EL (cell line): ENCODE results near the gene TXNDC17.
A peak's percentile ranks its signal among the peaks of the same experiment; 100 is the strongest.
"Not testable (repeated sequence)": the region's sequence is repeated elsewhere in the genome, so short reads cannot be mapped to it uniquely, and the experiment has no call there.

Experiments
- DNase-seq: peaks from one replicate; pipeline ENCODE4 v3.0.0-alpha.2; 2016

Gene TXNDC17

DNA sequence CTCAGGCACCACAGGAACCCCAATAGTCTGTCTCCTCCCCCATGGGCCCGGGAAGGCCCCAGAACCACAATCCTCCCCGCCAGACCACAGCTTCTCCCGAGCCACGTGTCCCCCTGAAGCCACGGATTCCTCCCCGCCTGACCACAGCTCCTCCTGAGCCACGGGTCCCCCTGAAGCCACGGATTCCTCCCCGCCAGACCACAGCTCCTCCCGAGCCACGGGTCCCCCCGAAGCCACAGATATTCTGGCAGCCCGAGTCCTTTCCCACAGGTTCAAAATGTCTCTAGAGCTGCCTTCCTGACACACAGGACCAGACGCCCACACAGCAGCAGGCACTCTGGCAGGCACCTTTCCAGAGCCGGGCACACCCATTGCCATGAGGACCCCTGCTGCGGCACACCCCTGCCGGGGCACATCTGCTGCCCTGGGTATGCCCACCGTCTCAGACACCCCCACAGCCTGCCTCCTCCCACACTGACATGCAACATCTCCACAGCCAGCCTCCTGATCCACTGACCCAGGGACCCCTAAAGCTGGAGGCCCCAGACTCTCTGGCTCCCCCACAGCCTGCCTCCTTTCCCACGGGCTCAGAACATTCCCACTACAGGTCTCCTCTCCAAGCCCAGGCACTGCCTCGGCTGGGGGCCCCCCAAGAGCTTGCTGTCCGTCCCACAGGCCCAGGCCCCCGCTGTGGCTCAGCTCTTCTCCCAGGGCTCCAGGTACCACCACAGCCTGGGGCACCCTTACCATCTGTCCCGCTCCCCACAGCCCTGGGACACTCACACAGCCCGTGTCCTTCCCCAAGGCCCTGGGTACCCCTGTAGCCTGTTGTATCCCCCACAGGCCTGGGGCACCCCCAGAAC is 2.6 kb upstream of the TXNDC17 start:
- DNase-seq, result no peak

DNA sequence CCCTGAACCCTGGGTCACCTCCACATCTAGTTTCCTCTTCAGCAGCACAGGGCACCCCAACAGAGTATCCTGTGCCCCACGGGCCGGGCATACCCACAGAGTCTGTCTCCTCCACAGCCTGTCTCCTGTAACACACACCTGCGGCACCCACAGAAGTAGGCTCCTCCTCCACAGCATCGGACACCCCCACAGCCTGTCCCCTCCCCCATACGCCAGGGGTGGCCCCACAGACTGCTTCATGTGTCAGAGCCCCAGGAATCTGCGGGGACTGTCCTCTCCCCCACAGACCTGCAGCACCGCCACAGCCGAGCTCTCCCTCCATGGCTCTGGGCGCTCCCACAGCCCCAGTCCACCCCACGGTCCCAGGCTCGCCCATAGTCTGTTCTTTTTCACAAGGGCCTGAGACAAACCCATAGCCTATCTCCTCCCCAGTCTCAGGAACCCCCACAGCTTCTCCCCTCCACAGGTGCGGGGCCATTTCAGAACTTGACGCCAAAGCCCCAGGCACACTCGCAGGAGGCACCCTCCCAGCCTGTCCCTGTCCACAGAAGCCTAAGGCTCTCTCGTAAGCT is 1.8 kb upstream of the TXNDC17 start:
- DNase-seq, result no peak

DNA sequence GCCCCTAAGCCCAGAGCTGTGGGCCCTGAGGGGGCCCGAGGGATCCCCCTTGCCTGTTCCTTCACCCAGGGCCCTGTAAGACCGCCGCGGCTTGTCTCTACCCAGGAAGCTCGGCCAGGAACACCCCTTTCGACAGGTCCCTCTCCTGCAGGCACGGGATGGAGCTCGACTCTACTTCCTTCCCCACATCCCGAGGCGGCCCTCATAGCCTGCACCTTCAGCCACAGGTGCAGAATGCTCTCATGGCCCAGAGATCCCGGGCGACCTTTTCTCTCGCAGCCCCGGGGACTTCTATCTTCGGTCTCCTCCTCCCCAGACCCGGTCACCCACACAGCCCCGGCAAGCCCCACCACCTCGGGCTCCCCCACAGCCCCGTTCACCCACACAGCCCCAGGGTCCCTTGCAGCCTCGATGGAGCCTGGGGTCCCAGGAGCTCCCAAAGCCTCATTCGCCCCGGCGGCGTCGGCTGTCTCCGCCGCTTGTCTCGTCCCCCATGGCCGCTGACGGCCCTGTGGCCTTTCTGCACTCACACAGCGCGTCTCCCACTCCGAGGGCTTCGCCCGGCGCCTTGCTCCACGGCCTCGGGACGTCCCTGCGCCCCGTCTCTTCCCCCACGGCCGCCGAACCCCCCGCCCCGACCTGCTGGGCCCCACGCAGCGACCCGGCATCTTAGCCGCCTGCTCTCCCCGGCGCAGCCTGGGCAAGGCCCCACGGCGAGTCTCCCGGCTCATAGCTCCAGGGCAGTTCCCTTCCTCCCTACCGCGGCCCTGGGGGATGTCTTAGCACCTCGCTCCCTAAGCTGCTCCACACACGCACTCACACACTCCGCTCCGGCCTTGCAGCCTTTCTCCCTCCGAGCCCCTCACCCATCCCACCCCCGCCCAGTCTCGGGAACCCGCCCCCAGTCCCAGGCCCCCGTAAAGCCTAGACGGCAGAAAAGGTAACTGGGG is 999 bp upstream of the TXNDC17 start:
- DNase-seq, result peak; percentile 48

DNA sequence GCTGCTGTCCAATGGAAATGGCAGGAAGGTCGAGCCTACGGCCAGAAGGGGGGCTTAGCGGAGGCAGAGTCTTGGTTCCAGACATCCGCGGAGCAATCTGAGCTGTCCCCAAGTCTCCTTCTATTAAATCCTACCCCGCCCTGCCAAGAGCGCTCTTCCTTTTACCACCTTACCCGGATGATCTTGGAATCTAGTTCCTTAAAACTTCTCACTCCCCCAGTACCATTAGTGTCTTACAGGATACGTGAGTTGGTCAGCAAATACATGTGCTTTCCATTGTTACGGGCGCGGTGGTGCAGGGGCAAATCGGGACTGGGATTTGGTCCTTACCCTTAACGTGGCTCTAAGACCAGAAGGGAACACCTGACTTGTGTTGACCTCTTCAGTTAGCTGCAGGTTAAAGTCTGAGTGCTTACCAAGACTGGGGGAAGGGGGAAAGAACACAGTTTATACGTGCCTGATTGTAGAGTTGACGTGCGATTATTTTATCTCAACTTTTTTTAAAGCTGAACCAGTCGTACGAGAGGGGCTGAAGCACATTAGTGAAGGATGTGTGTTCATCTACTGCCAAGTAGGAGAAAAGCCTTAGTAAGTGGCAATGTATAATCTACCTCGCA is 495 bp downstream of the TXNDC17 start:
- DNase-seq, result no peak

DNA sequence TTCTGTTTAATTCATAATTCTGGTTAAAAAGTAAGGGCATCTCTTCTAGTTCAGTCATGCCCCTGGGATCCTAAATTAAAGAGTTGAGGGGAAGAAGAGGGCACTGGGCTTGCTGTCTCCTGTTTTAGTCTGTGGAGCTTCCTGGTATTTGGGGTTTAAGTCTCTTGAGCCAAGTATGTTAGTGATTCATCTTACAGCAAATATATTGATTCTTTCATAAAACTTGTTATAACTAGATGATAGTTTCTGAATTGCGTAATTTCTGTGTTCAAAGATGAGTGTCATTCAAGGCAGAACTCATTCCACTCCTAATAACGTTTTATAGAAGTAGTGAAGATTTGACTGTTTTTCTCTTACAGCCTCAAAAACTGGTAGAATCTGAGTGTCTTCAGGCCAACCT is 1.7 kb downstream of the TXNDC17 start:
- peak; percentile 31 for DNase-seq

DNA sequence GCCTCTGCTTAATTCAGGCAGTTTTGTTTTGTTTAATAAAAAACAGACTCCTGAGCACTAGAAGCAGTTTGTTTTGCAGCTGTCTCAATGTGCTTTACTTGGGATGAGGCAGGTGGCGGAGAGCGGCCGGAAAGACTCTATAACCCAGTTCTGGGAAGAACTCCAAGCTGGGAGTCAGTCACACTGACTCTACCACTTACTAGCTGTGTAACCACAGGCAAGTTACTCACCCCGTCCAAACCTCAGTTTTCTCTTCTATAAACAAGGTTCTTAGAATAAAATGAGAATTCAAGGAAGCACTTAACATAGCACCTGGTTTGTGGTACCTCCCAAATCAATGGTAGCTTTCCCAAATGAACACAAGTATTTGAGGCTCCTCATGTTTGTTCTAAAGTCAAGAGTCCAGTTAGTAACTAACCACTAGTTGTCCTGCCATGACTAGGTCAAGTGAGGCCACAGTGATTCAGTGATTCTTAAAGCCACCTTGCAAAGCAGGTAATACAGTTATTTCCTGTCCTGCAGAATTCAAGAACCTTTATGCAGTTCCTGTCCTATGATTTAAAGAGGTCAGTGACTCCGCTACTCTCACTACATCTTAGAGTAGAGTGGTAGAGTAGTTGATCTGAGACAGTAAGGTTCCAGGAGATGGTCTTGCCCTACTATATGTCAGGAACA is 2.7 kb downstream of the TXNDC17 start:
- peak; percentile 79 for DNase-seq

DNA sequence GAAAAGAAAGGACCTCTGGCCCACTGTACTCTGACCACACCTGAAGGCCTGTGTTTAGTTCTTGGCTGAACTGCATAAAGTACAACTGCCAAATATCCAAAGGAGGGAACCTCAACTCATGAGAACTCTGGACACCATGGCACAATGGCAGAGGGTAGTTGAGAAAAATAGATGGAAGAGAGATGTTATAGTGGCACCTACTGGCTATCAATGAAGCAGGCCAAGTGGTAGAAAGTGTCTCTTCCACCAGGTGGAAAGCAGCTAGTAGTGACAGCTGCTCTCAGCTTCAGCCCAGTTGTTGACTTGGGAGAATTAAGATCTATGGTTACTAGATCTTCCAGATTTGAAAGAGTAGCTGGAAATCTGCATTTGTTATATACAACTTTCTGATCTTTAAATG is 7.3 kb downstream of the TXNDC17 start:
- DNase-seq, result peak; percentile 18

DNA sequence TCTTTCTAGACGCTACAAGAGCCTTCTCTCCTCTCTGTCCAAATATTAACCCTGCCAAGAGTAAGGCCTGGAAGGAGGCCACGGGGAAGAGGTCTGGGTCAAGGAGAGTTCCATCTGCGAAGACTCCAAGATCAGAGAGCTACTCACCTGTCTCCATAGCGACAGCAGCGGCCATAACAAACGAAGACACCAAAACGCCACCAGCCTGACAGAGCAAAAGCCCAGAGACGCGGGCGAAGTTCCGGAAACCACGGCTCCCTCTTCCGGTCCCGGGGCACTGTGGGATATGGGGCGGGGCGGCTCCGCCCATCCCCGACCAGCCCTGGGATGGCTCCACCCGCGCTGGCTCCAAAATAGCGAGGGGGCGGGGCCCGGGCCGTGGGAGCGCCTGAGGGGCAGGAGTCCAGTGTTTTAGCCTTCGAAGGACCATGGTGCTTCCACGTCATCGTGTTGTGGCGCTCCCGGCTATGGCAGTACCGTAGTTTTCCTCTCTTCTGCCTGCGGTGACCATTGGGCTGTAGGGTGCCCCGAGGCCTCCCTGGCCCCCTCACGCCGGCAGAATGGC is 10.6 kb downstream of the TXNDC17 start, which contains the start of the genes C17orf100 and MED31:
Gene C17orf100 (plus strand): TSS at position 409 of the 565 bp plus-strand sequence. CDS start 152 bp downstream, at position 561.
Gene MED31 (minus strand): TSS at position 252 of the 565 bp plus-strand sequence. CDS start 77 bp downstream, at position 175.
- peak; percentile 96 for DNase-seq

DNA sequence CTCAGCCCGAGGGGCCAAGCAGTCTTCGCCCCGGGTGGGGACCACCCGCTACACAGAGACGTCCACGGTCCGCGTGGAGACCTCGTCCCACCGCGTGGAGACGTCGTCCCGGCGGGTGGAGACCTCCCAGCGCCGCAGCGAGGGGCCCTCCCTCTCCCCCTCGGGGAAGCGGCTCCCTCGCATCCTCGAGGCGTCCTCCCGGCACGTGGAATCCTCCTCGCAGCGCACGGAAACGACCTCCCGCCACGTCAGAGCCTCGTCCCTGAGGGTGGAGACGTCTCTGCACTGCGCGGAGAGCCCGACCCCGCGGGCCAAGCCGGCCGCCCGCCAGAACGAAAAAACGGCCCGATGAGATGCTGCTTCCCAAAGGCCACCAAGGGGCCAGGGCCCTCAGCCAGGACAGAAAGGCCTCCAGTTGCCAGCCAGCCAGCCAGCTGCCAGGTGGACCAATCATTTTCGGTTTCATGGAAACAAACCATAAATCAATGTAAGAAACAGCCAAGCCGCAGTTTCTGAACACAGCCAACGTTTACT is 11.1 kb downstream of the TXNDC17 start:
- no peak for DNase-seq

DNA sequence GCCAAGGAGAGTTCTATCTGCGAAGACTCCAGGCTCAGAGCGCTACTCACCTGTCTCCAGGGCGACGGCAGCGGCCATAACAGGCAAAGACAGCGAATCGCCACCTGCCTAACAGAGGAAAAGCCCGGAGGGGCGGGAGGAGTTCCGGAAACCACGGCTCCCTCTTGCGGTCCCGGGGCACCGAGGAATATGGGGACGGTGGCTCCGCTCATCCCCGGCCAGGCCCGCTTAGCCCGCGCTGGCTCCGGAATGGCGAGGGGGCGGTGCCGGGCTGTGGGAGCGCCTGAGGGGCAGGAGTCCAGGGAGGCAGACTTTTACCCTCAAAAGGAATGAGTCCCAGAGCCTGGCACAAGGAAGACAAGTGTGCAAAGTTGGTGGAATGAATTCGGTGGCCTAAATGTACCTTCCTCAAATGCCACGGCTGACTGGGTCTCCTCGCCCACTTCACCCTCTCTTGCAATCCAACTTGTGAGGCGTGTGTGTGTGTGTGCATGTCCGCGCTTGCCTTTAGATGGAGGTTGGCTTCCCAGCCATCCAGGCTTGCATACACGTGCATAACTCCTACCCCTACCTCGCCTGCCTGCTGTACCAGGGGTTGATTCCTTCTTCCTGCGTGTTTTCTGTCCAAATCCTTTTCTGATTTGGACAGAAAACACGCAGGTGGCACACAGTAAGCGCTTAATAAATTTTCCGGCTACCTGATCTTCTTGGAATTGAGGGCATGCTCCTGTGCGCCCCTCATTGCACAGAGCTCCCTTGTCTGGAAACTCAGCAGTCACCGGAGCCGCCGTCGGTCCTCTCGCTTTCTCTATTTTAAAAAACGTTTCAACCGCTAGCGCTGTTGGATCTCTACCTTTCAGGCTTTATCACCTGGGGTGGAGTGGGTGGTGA is 14.2 kb downstream of the TXNDC17 start:
- no peak for DNase-seq

DNA sequence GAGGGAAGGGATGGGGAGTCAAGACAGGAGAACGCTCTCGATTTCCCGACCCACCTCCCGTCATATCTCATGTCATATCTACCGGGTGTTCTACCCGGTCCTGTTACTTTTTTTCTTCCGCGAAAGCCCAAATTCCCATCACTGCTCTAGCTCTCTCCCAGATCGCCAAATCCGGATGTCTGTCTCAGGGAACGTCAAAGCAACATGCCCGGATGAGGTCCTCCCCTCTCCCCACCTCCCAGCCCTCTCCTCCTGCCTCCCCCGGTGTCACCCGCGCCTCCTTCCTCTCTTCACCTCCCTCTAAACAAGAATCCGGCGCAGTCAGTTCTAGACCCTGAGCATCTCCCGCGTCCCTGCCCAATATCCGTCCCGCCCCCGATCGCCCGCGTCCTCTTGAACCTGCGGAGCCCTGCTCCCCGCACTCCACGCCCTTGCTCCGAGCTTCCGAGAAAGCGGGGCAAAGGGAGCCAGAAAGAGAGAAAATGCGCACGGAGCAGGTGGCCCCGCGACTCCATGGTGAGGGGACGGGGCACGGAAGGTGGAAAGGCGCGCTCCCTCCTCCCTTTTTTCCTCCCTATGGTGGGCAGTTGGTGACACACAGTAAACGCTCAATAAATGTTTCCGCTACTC is 15.0 kb downstream of the TXNDC17 start:
- not testable (repeated sequence) for DNase-seq

DNA sequence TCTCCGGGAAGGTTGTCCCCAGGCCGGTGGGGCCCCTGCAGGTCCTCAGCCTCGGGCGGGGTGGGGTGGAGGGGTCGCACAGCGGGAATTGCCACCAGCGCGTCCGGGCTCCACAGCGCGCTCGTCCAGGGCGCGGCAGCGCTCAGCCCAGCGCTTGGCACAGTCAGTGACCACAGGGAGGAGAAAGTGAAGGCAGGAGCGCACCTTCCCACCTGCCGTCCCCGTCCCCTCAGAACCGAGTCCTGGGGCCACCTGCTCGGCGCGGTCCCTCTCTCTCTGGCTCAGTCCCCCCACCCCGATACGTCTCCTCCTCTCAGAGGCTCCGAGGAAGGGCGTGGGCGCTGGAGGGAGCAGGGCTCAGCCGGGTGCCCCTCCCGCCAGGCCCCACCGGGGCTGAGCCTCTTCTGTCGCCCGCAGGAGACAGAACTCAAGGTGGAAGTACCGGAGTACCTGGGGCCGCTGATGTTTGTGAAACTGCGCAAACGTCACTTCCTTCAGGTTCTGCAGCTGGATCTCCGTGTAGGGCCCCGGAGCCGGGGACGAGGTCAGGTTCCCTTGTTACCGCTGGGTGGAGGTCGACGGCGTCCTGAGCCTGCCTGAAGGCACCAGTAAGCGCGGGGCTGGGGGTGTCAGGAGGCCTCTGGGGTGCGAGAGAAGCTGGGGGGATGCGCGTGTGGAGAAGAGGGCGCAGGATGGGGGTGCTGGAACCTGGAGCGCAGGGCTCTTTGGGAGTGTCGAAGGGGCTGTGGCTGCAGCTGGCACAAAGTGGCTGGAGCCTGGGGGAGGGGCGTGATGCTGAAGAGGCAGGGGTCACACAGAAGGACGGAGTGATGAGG is 16.2 kb downstream of the TXNDC17 start:
- not testable (repeated sequence) for DNase-seq

DNA sequence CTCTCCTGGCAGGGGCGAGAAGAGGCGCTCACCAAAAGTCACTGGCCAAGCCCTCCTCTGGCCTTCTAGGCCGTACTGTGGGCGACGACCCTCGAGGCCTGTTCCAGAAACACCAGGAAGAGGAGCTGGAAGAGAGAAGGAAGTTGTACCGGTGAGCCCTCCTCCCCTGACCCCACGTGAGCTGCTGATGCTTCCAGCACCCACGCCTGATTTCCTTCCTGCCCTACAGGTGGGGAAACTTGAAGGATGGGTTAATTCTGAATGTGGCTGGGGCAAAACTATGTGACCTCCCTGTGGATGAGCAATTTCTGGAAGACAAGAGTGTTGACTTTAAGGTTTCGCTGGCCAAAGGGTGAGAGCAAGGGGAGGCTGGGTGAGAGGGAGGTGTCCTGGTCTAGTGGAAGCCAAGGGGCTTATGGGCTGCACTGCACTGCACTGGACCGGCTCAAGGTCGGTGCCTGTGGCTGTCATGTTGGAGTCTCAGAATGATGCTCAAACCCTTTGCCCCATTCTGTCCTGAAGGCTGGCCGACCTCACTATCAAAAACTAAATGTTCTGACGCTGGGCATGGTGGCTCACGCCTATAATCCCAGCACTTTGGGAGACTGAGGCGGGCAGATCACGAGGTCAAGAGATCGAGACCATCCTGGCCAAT is 16.9 kb downstream of the TXNDC17 start:
- DNase-seq, result no peak

DNA sequence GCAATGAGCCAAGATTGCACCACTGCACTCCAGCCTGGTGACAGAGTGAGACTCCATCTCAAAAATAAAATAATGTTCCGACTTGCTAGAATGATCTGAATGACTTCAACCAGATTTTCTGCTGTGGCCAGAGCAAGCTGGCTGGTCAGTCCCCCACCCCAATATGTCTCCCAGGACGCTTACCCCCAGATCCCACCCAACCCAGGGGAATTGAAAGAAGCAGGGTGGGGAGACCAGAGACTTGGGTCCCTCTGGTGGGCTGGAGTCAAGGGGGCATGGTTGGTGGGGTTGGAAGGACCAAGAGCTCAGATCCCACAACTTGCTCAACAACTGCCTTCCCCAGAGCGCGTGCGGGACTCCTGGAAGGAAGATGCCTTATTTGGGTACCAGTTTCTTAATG is 17.6 kb downstream of the TXNDC17 start:
- not testable (repeated sequence) for DNase-seq

DNA sequence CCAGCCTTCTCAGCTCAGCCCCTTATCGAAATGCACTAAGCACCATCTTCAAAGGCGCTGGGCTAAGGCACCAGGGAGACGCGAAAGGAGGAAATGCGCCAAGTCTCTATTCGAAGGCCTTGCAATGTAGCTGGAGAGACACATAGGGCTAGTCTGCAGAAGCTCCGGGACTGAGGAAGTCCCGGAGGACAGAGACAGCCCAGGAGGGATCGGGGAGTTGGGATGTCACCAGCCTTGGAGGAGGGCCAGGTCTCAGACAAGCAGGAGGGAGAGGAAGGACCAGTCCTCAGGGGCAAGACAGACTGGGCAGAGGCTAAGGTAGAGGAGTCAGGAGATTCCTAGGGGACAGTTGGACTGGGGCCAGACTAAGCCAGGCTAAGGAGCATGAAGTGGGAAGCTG is 19.2 kb downstream of the TXNDC17 start:
- DNase-seq, result no peak

DNA sequence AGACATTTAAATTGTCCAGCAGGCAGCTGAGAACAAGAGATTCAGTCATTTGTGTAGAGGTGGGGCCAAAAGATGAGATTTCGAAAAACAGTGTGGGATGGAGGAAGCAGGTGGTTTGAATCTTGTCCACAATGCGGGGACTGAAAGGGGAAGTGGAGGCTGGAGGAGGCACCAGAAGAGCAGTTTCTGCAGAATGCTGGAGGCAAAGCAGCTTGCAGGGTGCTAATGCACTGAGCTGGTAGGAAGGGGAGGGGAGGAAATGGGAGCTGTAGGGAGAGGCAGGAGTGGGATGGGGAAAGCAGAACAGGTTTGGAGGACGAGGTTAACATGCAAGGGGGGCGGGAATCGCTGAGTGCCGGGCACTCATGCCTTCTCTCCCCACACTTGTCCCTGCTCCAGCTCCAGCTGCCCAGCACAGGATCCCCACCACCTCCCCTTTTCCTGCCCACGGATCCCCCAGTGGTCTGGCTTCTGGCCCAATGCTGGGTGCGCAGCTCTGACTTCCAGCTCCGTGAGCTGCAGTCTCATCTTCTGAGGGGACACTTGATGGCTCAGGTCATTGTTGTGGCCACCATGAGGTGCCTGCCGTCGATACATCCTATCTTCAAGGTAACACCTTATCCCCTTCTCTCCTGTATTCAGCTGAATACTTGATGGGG is 20.1 kb downstream of the TXNDC17 start:
- no peak for DNase-seq

DNA sequence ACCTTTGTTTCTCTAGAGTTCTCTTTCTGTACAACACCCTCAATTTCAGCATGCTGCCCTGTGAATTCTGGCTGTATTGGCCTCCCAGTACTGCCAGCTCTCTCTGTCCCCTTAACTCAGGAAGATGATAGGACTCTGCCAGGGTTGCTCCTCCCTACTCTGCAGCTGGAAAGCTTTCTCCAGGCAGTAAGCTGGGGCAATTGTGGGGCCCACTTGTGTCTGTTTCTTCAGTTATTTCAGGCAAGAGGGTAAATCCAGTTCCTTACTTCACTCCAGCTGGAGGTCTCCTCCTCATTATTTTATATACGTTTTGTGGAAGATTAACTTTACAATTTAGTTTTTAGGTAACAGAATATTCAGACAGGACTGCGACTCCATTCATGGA is 20.6 kb downstream of the TXNDC17 start:
- no peak for DNase-seq

DNA sequence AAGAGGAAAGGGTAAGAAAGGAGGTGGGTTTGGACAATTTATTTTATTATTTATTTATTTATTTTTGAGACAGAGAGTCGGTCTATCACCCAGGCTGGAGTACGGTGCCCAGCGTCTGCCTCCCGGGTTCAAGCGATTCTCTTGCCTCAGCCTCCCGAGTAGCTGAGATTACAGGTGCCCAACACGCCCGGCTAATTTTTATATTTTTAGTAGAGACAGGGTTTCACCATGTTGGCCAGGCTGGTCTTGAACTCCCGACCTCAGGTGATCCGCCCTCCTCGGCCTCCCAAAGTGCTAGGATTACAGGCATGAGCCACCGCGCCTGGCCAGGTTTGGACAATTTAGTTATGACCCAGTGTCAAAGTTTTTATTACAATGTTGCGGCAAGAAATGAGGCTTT is 22.3 kb downstream of the TXNDC17 start:
- DNase-seq, result not testable (repeated sequence)
